Epidermal melanocyte (primary cell): Measurements from ENCODE around the gene WFIKKN1.
A peak's percentile ranks its signal among the peaks of the same experiment; 100 is the strongest.

ENCODE experiments used
- DNase-seq: peaks from one replicate; pipeline ENCODE4 v3.0.0; 2011; ENCODE audit warnings: low spot score; ENCODE audit not compliant: insufficient read length

WFIKKN1 gene, protein sequence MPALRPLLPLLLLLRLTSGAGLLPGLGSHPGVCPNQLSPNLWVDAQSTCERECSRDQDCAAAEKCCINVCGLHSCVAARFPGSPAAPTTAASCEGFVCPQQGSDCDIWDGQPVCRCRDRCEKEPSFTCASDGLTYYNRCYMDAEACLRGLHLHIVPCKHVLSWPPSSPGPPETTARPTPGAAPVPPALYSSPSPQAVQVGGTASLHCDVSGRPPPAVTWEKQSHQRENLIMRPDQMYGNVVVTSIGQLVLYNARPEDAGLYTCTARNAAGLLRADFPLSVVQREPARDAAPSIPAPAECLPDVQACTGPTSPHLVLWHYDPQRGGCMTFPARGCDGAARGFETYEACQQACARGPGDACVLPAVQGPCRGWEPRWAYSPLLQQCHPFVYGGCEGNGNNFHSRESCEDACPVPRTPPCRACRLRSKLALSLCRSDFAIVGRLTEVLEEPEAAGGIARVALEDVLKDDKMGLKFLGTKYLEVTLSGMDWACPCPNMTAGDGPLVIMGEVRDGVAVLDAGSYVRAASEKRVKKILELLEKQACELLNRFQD

DNA sequence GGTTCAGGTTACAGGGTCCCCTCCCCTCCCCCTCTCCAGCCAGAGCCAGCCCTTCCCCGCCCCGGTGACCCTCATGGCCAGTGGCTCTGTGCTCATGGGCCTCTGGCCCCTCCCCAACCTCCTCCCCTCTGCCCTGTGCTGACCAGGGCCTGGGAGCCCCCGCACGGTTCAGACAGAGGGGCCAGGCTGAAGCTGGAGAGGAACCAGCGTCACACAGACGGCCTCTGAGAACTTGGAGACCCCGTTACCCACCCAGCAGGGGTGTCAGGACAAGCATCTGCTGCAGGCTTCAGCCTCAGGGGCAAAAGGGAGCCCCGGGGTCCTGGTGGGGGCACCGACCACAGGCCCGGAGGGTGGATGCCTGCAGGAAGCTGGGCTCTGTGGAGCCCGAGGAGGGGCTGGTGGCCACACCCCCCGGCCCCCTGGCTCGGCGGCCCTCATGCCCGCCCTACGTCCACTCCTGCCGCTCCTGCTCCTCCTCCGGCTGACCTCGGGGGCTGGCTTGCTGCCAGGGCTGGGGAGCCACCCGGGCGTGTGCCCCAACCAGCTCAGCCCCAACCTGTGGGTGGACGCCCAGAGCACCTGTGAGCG lies at the start of gene WFIKKN1:
WFIKKN1 (plus strand) TSS at position 171 of the 591 bp plus-strand sequence; CDS start at position 440, 269 bp downstream.
- DNase-seq = no peak

DNA sequence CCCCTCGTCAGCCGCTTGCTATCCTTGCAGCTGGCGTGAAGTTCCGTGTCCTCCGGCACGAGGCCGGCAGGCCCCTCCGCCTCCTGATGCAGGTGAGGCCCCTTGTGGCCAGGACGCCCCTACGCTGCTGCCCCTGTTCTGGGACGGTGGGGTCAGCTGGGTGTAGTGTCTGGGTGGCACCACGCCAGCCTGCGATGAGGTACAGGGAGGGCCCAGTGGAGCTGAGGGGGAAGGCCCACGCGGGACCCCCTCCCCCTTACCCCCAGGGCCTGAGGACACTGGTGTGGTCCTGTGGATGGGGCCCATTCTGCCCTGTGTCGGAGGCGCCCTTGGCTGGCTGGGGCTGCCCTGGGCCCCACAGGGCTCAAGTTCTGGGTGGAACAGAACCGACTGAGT lies 48.6 kb upstream of the WFIKKN1 start:
- DNase-seq = no peak

DNA sequence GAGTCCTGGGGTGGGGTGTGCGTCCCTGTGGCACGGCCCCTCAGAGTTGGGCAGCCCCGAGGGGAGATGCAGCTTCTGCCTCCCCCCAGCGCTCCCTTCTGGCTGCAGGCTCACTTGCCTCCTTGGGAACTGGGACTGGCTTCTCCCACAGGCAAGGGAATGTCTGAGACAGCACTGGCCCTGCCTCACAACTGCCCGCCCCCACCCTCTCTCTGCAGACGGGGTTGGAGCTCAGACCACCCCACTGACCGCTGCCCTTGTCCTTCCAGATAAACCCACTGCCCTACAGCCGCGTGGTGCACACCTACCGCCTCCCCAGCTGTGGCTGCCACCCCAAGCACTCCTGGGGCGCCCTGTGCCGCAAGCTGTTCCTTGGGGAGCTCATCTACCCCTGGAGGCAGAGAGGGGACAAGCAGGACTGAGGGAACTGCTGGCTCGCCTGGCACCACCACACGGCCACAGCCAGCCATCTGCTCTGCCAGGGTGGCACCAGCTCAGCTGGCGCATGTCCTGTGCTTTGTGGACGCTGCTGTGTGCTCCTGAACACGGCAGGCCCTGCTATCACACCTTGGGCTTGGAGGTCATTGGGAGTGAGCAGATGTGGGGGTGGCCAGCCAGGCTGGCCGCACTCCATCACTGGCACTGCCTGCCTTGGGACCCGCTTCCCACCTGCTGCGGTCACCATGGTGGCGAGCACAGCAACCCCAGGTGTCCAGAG lies 48.0 kb upstream of the WFIKKN1 start:
- no peak for DNase-seq

- DNase-seq = no peak
These were observed 47.3 kb upstream of the WFIKKN1 start for GRCh38 chr16:583470-583814.

GRCh38 chr16:583815-584591 lies 46.8 kb upstream of the WFIKKN1 start:
- no peak for DNase-seq

GRCh38 chr16:585351-585750 lies 45.4 kb upstream of the WFIKKN1 start:
- DNase-seq = no peak

DNA sequence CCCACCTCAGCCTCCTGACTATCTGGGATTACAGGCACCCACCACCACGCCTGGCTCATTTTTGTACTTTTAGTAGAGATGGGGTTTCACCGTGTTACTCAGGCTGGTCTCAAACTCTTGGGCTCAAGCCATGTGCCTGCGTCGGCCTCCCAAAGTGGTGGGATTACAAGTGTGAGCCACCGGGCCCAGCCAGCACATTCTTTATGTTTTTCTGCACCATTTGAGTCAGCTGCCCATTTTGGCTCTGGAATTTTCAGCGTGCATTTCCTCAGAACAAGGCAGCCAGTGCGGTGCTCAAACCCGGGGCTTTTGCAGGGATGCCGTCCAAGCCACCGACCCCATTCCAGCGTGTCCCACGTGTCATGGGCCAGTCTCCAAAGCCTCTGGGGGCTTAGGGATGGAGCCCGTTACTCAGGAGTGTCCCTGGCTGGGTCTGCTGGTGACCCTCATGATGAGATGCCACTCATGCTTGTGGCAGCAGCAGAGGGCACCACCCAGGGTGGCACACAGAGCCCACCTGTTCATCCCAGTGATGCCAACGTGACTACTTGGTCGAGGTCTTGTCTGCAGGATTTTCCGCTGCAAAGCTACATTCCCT lies 44.6 kb upstream of the WFIKKN1 start:
- no peak for DNase-seq

DNA sequence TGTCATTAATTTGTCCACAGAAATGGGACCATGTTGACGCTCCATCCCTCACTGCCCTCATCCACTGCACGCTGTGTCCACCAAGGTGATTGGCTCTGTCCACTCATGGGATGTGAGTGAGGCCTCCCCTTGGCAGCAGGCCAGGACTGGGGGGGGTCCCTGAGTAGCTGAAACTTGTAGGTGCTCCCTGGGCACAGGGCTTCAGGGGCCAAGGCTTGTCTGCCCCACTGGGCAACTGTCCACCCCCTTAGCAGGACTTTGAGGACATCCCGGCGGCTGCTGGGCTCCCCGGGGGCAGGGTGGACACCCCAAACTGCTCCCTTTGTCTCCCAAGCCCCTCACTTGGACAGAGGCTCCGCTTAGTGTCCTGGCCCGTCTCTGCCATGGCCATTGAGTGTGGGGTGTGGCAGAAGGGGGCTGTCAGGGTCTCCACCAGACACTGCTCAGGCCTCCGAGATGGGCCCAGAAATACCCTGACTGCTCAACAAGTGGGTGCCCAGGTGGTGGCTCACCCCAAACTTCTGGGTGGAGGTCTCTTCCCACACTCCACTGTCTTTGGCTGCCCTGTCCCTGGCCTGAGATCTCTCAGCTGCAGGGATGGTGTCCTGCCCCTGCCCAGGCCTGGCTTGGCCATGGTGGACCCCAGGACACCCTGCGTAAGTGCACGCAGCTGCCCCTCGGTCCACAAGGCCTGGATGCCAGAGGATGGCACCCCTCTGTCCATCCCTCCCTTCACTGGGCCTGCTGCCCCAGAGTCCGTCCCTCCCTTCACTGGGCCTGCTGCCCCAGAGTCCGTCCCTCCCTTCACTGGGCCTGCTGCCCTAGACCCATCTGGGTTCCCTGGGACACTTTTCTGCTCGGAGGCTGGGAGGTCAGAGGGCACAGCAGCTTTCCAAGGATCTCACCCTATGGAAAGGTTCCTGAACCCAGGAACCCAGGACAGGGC lies 43.9 kb upstream of the WFIKKN1 start:
- DNase-seq = no peak

DNA sequence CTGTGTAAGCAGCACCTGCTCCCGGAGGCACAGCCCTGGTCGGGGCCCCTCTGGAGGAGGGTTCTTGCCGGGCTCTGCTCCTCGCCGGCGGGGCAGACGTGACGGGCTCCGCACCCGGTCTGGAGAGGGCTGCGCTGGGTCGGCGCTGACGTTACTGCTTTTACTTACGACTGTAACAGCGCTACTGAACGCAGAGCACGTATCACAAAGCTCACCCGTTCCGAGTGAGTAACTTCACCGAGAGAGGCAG lies 42.2 kb upstream of the WFIKKN1 start:
- no peak for DNase-seq

- peak; percentile 94 for DNase-seq
These were observed 41.7 kb upstream of the WFIKKN1 start for GRCh38 chr16:588889-589657.

DNA sequence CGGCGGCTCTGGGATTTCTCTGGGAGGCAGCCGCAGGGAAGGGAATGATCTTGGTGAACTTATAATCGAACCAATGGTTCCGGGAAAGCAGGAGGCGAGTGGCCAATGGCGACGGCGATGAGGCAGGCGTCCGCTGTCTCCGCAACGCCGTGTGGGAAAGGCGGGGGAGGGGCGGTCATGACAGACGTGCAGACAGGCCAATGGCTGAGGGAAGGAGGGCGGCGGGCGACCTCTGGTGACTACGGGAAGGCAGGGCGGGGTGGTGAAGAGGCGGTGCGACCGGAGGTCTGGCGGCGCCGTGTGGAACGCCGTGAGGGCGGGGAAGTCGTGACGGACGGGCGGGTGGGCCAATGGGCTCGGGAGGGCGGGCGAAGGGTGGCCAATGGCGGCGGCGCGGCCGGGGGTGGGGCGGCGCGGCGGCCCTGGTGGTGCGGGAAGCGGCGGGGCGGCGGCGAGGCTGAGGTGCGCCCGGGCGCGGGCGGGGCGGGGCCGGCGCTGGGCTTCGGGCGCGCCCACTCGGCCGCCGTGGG lies 41.1 kb upstream of the WFIKKN1 start, which contains the start of gene RAB40C:
RAB40C (plus strand) TSS at position 409 of the 530 bp plus-strand sequence. CDS start 226 bp downstream, outside the sequence.
- peak; percentile 93 for DNase-seq

DNA sequence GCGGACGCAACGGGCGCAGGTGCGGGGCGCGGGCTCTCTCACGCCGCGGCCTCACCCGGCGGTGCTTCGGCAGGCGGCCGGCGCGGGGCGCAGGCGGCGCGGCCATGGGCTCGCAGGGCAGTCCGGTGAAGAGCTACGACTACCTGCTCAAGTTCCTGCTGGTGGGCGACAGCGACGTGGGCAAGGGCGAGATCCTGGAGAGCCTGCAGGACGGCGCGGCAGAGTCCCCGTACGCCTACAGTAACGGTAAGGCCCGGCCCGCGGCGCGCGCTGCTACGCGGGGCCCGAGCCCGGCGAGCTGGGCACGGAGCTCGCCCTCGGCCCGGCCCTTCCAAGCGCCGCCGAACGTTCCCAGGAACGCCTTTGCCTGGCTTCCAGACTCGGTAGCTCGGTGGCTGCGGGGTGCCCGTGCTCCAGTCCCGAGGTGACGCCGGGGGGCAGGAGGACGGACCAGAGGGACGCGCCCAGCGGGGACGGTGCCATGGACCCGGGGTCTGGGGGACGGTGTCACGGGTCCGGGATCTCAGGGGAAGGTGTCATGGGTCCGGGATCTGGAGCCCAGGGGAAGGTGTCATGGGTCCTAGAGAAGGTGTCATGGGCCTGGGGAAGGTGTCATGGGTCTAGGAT lies 40.5 kb upstream of the WFIKKN1 start:
- DNase-seq = no peak

DNA sequence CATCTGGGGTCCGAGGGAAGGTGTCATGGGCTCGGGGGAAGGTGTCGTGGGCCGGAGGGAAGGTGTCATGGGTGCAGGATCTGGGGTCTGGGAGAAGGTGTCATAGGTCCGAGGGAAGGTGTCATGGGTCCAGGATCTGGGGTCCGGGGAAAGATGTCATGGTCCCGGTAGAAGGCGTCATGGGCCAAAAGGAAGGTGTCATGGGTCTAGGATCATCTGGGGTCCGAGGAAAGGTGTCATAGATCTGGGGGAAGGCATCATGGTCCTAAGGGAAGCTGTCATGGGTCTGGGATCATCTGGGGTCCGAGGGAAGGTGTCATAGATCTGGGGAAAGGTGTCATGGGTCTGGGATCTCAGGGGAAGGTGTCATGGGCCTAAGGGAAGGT lies 40.0 kb upstream of the WFIKKN1 start:
- no peak for DNase-seq

DNA sequence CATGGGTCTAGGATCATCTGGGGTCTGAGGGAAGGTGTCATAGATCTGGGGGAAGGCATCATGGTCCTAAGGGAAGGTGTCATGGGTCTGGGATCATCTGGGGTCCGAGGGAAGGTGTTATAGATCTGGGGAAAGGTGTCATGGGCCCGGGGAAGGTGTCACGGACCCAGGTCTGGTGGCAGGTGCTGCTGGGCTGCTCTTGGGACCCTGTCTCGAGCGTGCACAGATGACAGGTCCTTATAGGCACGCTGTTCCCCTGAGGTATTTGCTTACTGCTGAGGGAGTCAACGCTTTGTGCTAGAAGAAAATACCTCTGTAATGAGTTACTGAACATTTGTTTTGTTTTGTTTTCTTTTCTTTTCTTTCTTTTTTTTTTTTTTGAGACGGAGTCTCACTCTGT lies 39.6 kb upstream of the WFIKKN1 start:
- DNase-seq = no peak

GRCh38 chr16:591892-592517 lies 38.8 kb upstream of the WFIKKN1 start:
- DNase-seq = no peak

DNA sequence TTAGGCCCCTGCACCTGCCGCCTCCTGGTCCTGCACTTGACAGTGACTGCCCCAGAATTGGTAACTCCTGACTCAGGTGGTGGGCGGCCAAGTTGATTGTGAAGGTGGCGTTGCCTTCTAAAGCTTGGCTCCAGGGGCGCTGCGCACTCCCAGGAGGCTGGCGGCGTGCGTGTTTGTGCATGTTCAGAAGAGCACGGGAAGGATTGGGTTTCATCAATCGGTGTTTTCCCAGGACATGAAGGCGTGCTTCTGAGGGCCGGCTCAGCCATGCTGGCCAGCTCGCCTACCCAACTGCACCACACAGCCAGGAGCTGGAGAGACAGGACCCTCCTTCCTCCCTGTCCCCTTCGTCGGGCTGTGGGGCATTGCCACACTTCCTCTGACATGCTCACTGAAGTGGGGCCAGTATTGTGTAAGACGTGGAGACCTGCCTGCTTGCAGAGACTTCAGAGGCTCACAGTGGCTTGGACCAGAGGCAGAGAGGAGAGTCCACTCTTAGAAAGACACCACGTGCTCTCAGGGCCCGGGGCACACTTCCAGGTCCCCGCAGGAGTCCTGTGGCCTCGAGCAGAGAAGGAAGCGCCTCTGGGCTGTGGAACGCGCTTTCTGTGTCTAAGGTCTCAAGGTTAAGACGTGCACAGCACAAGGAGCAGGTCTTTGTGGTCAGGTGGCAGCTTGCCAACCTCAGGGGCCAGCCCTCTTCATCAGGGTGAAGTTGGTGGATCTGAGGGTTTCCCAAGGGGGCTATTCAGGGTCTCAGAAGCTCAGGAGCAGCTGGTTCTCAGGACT lies 38.1 kb upstream of the WFIKKN1 start:
- DNase-seq = no peak

DNA sequence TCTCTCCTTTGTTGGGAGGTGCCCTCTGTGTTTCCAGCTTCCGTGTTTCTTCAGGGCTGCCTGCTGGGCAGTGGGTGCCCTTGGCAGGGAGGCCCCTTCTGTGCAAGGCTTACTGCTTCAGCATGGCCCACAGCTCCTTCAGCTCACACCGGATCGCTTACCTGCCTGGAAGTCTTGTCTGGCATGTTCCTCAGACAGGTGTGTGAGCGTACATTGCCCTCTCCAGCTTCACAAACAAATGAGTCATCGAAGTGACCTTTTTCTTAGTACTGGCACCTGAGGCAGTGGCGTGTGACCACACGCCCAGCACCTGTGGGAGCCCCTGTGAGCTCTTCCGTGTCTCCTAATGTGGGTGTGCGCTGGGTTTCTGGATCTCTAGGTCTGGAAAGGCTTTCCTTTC lies 37.4 kb upstream of the WFIKKN1 start:
- DNase-seq = no peak
